ENCODE data around the gene GINS2. TPM values are rescaled to one million over a fixed set of nuclear protein-coding genes. Genes with fewer than 3 reads are reported as not detected.

The GINS2 gene
- total and polyA plus RNA-seq, 2 donors (not counting 3 experiments of a cell fraction or from before 2014, with no cell fraction given): 10.4 to 24.1 TPM

DNA sequence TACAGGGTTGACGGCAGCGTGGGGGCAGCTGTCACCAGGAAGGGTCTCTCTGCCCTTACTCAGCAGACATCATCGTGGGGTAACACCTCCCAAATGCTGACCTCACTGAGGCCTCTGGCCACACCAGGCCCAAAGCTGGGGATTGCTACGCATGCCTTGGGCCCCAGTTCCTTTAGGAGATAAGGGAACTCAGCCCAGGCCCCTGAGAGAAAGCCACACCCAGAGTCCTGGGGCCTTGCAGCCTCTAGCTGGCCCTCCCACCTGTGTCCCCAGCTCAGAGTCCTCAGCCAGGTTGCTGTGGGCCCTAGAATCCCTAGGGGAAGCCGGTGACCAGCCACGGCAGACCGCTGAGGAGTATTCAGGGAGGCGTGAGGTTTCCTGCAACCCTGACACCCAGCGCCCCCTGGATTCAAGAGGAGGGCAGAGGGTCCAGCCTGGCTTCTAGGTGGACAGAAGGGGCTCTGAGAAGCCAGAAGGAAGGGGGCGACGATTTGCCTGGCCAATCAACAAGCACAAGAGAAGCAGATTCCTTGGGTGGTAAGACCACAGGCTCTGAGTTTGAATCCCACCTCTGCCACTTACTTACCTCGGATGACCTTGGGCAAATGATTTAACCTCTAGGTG, 10.3 kb upstream of the GINS2 start:
- CTCF ChIA-PET: interaction anchor here (0.9 to 1.6 kb wide), 3 partner anchors 11 to 18 kb away, joined by 4 to 7 read pairs (median 5); no protein-coding TSS in a partner anchor
- DNase-seq (ENCODE audit: low read depth, low spot score): no peak
- H2AFZ ChIP-seq (ENCODE audit: low read depth, low read length): no peak overlapping the region
- no peaks in the 10 kb centered on the region for H3K4me1 ChIP-seq (ENCODE audit: control insufficient read depth, extremely low read depth, insufficient read depth, low read length)
- dilution Hi-C loops (cut with MboI; ENCODE audit: extremely low pct_ligation_motif_present, low sequenced_read_pairs) (no loop called here), intact Hi-C loops (cut with micrococcal nuclease) (no loop called here)
- no peaks in the 10 kb centered on the region for H3K36me3 ChIP-seq (ENCODE audit: control insufficient read depth in 2 of 2, extremely low read depth in 1 of 2, insufficient read depth in 2 of 2, low read length in 2 of 2)
- no peaks in the 10 kb centered on the region for H3K9me3 ChIP-seq (replicated peaks; ENCODE audit: control insufficient read depth, insufficient read depth, low read length)
- no peak overlapping the region for H3K27ac ChIP-seq (ENCODE audit: insufficient read depth, low read depth, low read length)
- H3K4me3 ChIP-seq (replicated peaks in 1 of 3; ENCODE audit: insufficient read depth in 1 of 3, low read depth in 1 of 3, low read length in 3 of 3): no peak overlapping the region
- H3K79me2 ChIP-seq (ENCODE audit: control insufficient read depth, insufficient read depth, low read length): no peaks in the 10 kb centered on the region
- FAIRE-seq: no peak
- no peaks in the 10 kb centered on the region for H3K27me3 ChIP-seq (ENCODE audit: control insufficient read depth in 2 of 2, insufficient read depth in 2 of 2, low read length in 2 of 2)
- POLR2A ChIA-PET: no interaction called here
- no peak overlapping the region for H3K9ac ChIP-seq (replicated peaks; ENCODE audit: extremely low read depth, insufficient read depth, low read length)
- no TSS peak for BruUV-seq (replicated peaks)
- no peaks in the 10 kb centered on the region for H4K20me1 ChIP-seq (replicated peaks; ENCODE audit: control insufficient read depth, extremely low read depth, insufficient read depth, low read length)
- TF ChIP-seq, protein P1, sequence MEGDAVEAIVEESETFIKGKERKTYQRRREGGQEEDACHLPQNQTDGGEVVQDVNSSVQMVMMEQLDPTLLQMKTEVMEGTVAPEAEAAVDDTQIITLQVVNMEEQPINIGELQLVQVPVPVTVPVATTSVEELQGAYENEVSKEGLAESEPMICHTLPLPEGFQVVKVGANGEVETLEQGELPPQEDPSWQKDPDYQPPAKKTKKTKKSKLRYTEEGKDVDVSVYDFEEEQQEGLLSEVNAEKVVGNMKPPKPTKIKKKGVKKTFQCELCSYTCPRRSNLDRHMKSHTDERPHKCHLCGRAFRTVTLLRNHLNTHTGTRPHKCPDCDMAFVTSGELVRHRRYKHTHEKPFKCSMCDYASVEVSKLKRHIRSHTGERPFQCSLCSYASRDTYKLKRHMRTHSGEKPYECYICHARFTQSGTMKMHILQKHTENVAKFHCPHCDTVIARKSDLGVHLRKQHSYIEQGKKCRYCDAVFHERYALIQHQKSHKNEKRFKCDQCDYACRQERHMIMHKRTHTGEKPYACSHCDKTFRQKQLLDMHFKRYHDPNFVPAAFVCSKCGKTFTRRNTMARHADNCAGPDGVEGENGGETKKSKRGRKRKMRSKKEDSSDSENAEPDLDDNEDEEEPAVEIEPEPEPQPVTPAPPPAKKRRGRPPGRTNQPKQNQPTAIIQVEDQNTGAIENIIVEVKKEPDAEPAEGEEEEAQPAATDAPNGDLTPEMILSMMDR (IDR thresholded peaks at IDR 0.05; ENCODE audit: extremely low read depth in 1 of 2, insufficient read depth in 1 of 2, low read depth in 1 of 2, low read length in 2 of 2): no peak
- TF ChIP-seq JUN (IDR thresholded peaks at IDR 0.05; ENCODE audit: borderline replicate concordance, insufficient read depth, insufficient read length, low read depth) (no peak), EZH2 (IDR thresholded peaks at IDR 0.05; ENCODE audit: borderline replicate concordance, low read depth, low read length, severe bottlenecking) (no peak), POLR2A (IDR thresholded peaks at IDR 0.05; ENCODE audit: low read depth, low read length) (no peak), GATA2 (IDR thresholded peaks at IDR 0.05; ENCODE audit: insufficient read depth, insufficient read length, low read depth, low read length) (no peak), MYC (IDR thresholded peaks at IDR 0.05; ENCODE audit: low read depth, low read length) (no peak)
- no peak overlapping the region for H3K4me2 ChIP-seq (ENCODE audit: insufficient read depth, low read length)
- no peaks in the 10 kb centered on the region for H3K9me1 ChIP-seq (replicated peaks; ENCODE audit: control insufficient read depth, extremely low read depth, insufficient read depth, low read length)

All from endothelial cell of umbilical vein (primary cell).